Measurements from ENCODE around the gene MGA. TPM values are rescaled to one million over a fixed set of nuclear protein-coding genes. Genes with fewer than 3 reads are reported as not detected.

MGA gene
- total and polyA plus RNA-seq, 12 donors: 2.6 to 56.8 (median 37.4) TPM

DNA sequence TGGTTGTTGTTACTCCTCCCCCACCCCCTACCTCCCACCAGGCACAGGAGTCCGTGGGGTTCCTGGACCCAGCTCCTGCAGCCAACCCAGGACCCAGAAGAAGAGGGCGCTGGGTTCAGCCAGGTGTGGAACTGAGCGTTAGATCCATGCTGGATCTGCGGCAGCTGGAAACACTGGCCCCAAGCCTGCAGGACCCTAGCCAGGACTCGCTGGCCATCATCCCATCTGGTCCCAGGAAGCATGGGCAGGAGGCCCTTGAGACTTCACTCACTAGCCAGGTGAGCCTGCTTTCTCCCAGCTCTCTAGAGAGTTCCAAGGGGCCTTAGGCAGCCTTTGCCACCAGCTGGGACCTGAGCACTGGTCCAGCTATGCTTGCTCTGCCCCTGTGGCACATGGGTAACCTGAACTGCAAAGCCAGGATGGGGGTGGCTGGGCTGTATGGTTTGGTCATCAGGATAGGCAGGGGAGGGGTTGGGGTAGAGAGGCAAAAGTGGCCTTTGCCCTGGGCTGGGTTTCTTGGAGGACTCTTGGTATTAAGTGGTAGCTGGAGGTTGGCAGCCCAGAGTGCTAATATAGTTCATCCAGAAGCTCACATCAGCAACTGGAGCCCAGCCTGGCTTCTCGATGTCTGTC lies 160.7 kb downstream of the MGA start:
- H3K27ac ChIP-seq: no peak overlapping the region
- H3K36me3 ChIP-seq (replicated peaks in 1 of 2): peaks cover 0 to 94% of the 10 kb centered on the region in 2 donors
- no peaks in the 10 kb centered on the region for H3K27me3 ChIP-seq
- H3K4me3 ChIP-seq: no peak overlapping the region
- no peaks in the 10 kb centered on the region for H3K9me3 ChIP-seq (replicated peaks in 1 of 3)
- intact Hi-C loops (cut with DNase I): no loop called here
- no peak for DNase-seq
- no peak for TF ChIP-seq POLR2A (IDR thresholded peaks at IDR 0.05)
- TF ChIP-seq, protein P1, sequence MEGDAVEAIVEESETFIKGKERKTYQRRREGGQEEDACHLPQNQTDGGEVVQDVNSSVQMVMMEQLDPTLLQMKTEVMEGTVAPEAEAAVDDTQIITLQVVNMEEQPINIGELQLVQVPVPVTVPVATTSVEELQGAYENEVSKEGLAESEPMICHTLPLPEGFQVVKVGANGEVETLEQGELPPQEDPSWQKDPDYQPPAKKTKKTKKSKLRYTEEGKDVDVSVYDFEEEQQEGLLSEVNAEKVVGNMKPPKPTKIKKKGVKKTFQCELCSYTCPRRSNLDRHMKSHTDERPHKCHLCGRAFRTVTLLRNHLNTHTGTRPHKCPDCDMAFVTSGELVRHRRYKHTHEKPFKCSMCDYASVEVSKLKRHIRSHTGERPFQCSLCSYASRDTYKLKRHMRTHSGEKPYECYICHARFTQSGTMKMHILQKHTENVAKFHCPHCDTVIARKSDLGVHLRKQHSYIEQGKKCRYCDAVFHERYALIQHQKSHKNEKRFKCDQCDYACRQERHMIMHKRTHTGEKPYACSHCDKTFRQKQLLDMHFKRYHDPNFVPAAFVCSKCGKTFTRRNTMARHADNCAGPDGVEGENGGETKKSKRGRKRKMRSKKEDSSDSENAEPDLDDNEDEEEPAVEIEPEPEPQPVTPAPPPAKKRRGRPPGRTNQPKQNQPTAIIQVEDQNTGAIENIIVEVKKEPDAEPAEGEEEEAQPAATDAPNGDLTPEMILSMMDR (IDR thresholded peaks at IDR 0.05): no peak
- H3K4me1 ChIP-seq (replicated peaks in 1 of 2): no peaks in the 10 kb centered on the region
- WGBS, 4 donors: 69 to 89% (median 84%) methylated on average over 1 to 6 of the region's 6 CpGs

DNA sequence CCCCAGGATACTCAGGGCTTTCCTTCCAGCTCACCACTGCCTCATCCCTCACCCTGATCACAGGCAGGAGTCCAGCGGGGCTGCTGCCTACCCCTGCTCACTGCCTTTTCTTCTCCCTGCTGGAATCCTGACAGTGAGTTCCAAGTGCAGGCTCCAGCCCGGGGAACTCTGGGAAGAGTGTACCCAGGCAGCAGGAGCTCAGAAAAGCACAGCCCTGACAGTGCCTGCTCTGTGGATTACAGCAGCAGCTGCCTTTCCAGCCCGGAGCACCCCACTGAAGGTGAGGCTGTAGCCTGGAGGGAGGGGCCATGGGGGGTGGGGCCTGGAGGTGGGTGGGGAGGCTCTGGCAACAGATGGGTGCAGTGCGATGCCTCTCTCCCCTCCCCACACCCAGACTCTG lies 161.6 kb downstream of the MGA start:
- 83 to 94% (median 90%) methylated on average over 3 to 4 of the region's 4 CpGs for WGBS, 4 donors
- TF ChIP-seq, protein P1 (IDR thresholded peaks at IDR 0.05): no peak
- no peak for TF ChIP-seq POLR2A (IDR thresholded peaks at IDR 0.05)
- no peak for DNase-seq
- intact Hi-C loops (cut with DNase I): no loop called here
- no peaks in the 10 kb centered on the region for H3K9me3 ChIP-seq (replicated peaks in 1 of 3)
- H3K27ac ChIP-seq: no peak overlapping the region
- no peak overlapping the region for H3K4me3 ChIP-seq
- no peaks in the 10 kb centered on the region for H3K27me3 ChIP-seq
- no peaks in the 10 kb centered on the region for H3K4me1 ChIP-seq (replicated peaks in 1 of 2)
- H3K36me3 ChIP-seq (replicated peaks in 1 of 2): peaks cover 0 to 85% of the 10 kb centered on the region in 2 donors

DNA sequence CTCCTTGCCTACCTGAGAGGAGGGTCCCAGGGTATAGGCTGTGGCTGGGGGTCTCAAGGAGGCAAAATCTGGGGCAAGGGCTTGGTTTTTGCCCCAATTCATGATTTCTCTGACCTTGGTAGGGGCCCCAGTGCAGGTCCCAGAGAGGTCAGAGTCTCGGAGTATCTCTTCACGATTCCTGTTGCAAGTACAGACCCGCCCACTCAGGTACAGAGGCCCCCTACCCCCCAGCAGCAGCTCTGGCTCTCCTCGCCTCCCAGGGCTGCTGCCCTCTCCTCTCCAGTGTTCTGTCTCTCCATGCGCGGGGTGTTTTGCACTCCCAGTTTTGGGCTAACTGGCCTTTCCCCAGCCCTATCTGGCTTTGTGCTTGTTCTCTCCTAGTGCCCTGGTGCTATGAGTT lies 162.3 kb downstream of the MGA start:
- peaks cover 0 to 78% of the 10 kb centered on the region in 2 donors for H3K36me3 ChIP-seq (replicated peaks in 1 of 2)
- peaks cover 3 to 5% of the 10 kb centered on the region in 2 donors for H3K4me1 ChIP-seq (replicated peaks in 1 of 2)
- no peaks in the 10 kb centered on the region for H3K9me3 ChIP-seq (replicated peaks in 1 of 3)
- no peaks in the 10 kb centered on the region for H3K27me3 ChIP-seq
- TF ChIP-seq POLR2A (IDR thresholded peaks at IDR 0.05): no peak
- TF ChIP-seq, protein P1 (IDR thresholded peaks at IDR 0.05): no peak
- no peak overlapping the region for H3K4me3 ChIP-seq
- intact Hi-C loops (cut with DNase I): no loop called here
- WGBS, 4 donors: 90 to 95% (median 93%) methylated on average over 6 of the region's 6 CpGs
- no peak overlapping the region for H3K27ac ChIP-seq
- DNase-seq: no peak

MicroRNAs encoded within 50 kb of the gene (microRNA counts, 767-probe panel; counts per million panel counts)
- microRNA hsa-miR-626: 0 counts per million in 2 donors

Small RNA genes lying within 50 kb of the gene (microRNA-seq; reads per million reads assigned to microRNA genes)
- 0 reads per million in 3 donors for gene MIR626

Small RNA genes lying within 50 kb of the gene (small RNA-seq; reads per million reads assigned to genes)
- gene MIR626: 0 reads per million in 2 donors

Other genes with a start within 250 kb of the MGA start
- 10 to 100 TPM; 24.0 to 53.7 (median 36.0) TPM for gene RTF1, start 243.3 kb upstream of the MGA start, total RNA-seq
- gene RTF1, start 243.3 kb upstream of the MGA start, polyA plus RNA-seq: 10 to 100 TPM; 40.1 to 49.5 (median 40.2) TPM
- gene ITPKA, start 166.5 kb upstream of the MGA start, total RNA-seq: 10 to 100 TPM in 8 of 9 donors, 1 to 10 TPM in 1; 3.9 to 33.0 (median 13.5) TPM
- 10 to 100 TPM in 2 of 3 donors, under 1 TPM in 1; 0.73 to 20.4 (median 17.1) TPM for gene ITPKA, start 166.5 kb upstream of the MGA start, polyA plus RNA-seq
- gene LTK, start 146.6 kb upstream of the MGA start, total RNA-seq: 1 to 10 TPM in 3 of 9 donors, under 1 TPM in 6; 0.12 to 2.3 (median 0.64) TPM
- 1 to 10 TPM in 2 of 3 donors, under 1 TPM in 1; 0.13 to 1.3 (median 1.2) TPM for gene LTK, start 146.6 kb upstream of the MGA start, polyA plus RNA-seq
- 10 to 100 TPM; 13.9 to 44.5 (median 31.6) TPM for gene RPAP1, start 116.1 kb upstream of the MGA start, total RNA-seq
- 10 to 100 TPM; 13.0 to 25.3 (median 15.6) TPM for gene RPAP1, start 116.1 kb upstream of the MGA start, polyA plus RNA-seq
- 10 to 100 TPM in 7 of 9 donors, 1 to 10 TPM in 2; 9.0 to 44.6 (median 18.1) TPM for gene TYRO3, start 101.2 kb upstream of the MGA start, total RNA-seq
- gene TYRO3, start 101.2 kb upstream of the MGA start, polyA plus RNA-seq: 10 to 100 TPM in 2 of 3 donors, 1 to 10 TPM in 1; 8.8 to 19.0 (median 12.3) TPM
- 10 to 100 TPM; 10.1 to 48.2 (median 25.7) TPM for gene MAPKBP1, start 114.1 kb downstream of the MGA start, total RNA-seq
- 10 to 100 TPM; 12.0 to 60.7 (median 13.0) TPM for gene MAPKBP1, start 114.1 kb downstream of the MGA start, polyA plus RNA-seq
- 10 to 100 TPM in 6 of 9 donors, 1 to 10 TPM in 3; 4.0 to 20.6 (median 11.6) TPM for gene JMJD7, start 167.7 kb downstream of the MGA start, total RNA-seq
- 10 to 100 TPM in 2 of 3 donors, 1 to 10 TPM in 1; 4.2 to 18.1 (median 13.8) TPM for gene JMJD7, start 167.7 kb downstream of the MGA start, polyA plus RNA-seq
- 1 to 10 TPM in 6 of 9 donors, under 1 TPM in 3; 0.35 to 6.9 (median 1.5) TPM for gene PLA2G4B, start 178.4 kb downstream of the MGA start, total RNA-seq
- gene PLA2G4B, start 178.4 kb downstream of the MGA start, polyA plus RNA-seq: 10 to 100 TPM in 2 of 3 donors, 1 to 10 TPM in 1; 4.8 to 26.4 (median 23.7) TPM
- 1 to 10 TPM in 3 of 9 donors, under 1 TPM in 6; under 0.01 to 1.6 (median 0.30) TPM for gene SPTBN5, start 233.6 kb downstream of the MGA start, total RNA-seq
- 1 to 10 TPM in 2 of 3 donors, under 1 TPM in 1; 0.42 to 6.8 (median 2.8) TPM for gene SPTBN5, start 233.6 kb downstream of the MGA start, polyA plus RNA-seq